ENCODE results near the gene PRKAG1.

Gene PRKAG1

GRCh38 chr12:49010092-49010668 lies 8.4 kb downstream of the PRKAG1 start:
- DNase-seq (ENCODE audit: low spot score in 2 of 2) = no peak
- Mint-ChIP-seq H3K27me3 (no peaks in the 10 kb centered on the region), H3K9me3 (no peaks in the 10 kb centered on the region), H3K36me3 (ENCODE audit: insufficient read depth) (peaks cover 57% of the 10 kb centered on the region), H3K4me3 (no peak overlapping the region), H3K4me1 (peaks cover 15% of the 10 kb centered on the region), H3K27ac (ENCODE audit: low read depth) (peak overlapping the region; percentile 22)
- no peak for ATAC-seq (replicated peaks; ENCODE audit: extremely low read depth, poor library complexity, severe bottlenecking)

GRCh38 chr12:49008943-49009342 lies 9.6 kb downstream of the PRKAG1 start:
- H3K4me1 Mint-ChIP-seq = peaks cover 6% of the 10 kb centered on the region
- H3K36me3 Mint-ChIP-seq (ENCODE audit: insufficient read depth) = peaks cover 66% of the 10 kb centered on the region
- no peaks in the 10 kb centered on the region for H3K9me3 Mint-ChIP-seq
- H3K27ac Mint-ChIP-seq (ENCODE audit: low read depth) = no peak overlapping the region
- ATAC-seq (replicated peaks; ENCODE audit: extremely low read depth, poor library complexity, severe bottlenecking) (no peak), DNase-seq (ENCODE audit: low spot score in 2 of 2) (no peak)
- H3K4me3 Mint-ChIP-seq = no peak overlapping the region
- H3K27me3 Mint-ChIP-seq = peaks cover 11% of the 10 kb centered on the region

- Mint-ChIP-seq H3K4me1 (peaks cover 33% of the 10 kb centered on the region), H3K36me3 (ENCODE audit: insufficient read depth) (peaks cover 41% of the 10 kb centered on the region), H3K27me3 (peaks cover 66% of the 10 kb centered on the region), H3K4me3 (no peak overlapping the region), H3K9me3 (no peaks in the 10 kb centered on the region), H3K27ac (ENCODE audit: low read depth) (no peak overlapping the region)
- no peak for ATAC-seq (replicated peaks; ENCODE audit: extremely low read depth, poor library complexity, severe bottlenecking)
- DNase-seq (ENCODE audit: low spot score in 2 of 2) = no peak
These were observed 18.2 kb downstream of the PRKAG1 start for GRCh38 chr12:49000346-49000745.

GRCh38 chr12:48999371-49000131 lies 19.0 kb downstream of the PRKAG1 start, which contains the start of gene DDN:
DDN (minus strand) TSS chr12:48999375; CDS start chr12:48999287, 88 bp downstream.
- DNase-seq (ENCODE audit: low spot score in 2 of 2) (no peak), ATAC-seq (replicated peaks; ENCODE audit: extremely low read depth, poor library complexity, severe bottlenecking) (peak; percentile 56)
- no peak within 1 kb of the TSS for H3K27ac Mint-ChIP-seq (ENCODE audit: low read depth)
- H3K36me3 Mint-ChIP-seq (ENCODE audit: insufficient read depth) = peaks cover 33% of the 10 kb centered on the region
- H3K4me3 Mint-ChIP-seq = peak within 1 kb of the TSS; percentile 66
- peaks cover 37% of the 10 kb centered on the region for H3K4me1 Mint-ChIP-seq
- peaks cover 69% of the 10 kb centered on the region for H3K27me3 Mint-ChIP-seq
- no peaks in the 10 kb centered on the region for H3K9me3 Mint-ChIP-seq

- DNase-seq (ENCODE audit: low spot score in 2 of 2) = no peak
These were observed 19.9 kb downstream of the PRKAG1 start for GRCh38 chr12:48998497-48999353.

GRCh38 chr12:48997719-48998496 lies 20.7 kb downstream of the PRKAG1 start:
- peaks cover 37% of the 10 kb centered on the region for H3K4me1 Mint-ChIP-seq
- ATAC-seq (replicated peaks; ENCODE audit: extremely low read depth, poor library complexity, severe bottlenecking) = peak; percentile 9
- peaks cover 27% of the 10 kb centered on the region for H3K36me3 Mint-ChIP-seq (ENCODE audit: insufficient read depth)
- H3K27ac Mint-ChIP-seq (ENCODE audit: low read depth) = peak overlapping the region; percentile 13
- H3K9me3 Mint-ChIP-seq = no peaks in the 10 kb centered on the region
- no peak for DNase-seq (ENCODE audit: low spot score in 2 of 2)
- H3K27me3 Mint-ChIP-seq = peaks cover 64% of the 10 kb centered on the region
- H3K4me3 Mint-ChIP-seq = peak overlapping the region; percentile 70

More at GRCh38 chr12:48998497-48999353, 19.9 kb downstream of the PRKAG1 start:
- Mint-ChIP-seq H3K36me3 (ENCODE audit: insufficient read depth) (peaks cover 31% of the 10 kb centered on the region), H3K4me1 (peaks cover 37% of the 10 kb centered on the region), H3K4me3 (peak overlapping the region; percentile 66), H3K27ac (ENCODE audit: low read depth) (no peak overlapping the region), H3K27me3 (peaks cover 68% of the 10 kb centered on the region), H3K9me3 (no peaks in the 10 kb centered on the region)
- ATAC-seq (replicated peaks; ENCODE audit: extremely low read depth, poor library complexity, severe bottlenecking) = peak; percentile 21

- Mint-ChIP-seq H3K27ac (ENCODE audit: low read depth) (peak overlapping the region; percentile 13), H3K4me3 (peak overlapping the region; percentile 70), H3K27me3 (peaks cover 56% of the 10 kb centered on the region), H3K4me1 (peaks cover 37% of the 10 kb centered on the region), H3K9me3 (no peaks in the 10 kb centered on the region), H3K36me3 (ENCODE audit: insufficient read depth) (peaks cover 19% of the 10 kb centered on the region)
- DNase-seq (ENCODE audit: low spot score in 2 of 2) = peak; percentile 46 to 70
- peak; percentile 68 for ATAC-seq (replicated peaks; ENCODE audit: extremely low read depth, poor library complexity, severe bottlenecking)
These were observed 21.5 kb downstream of the PRKAG1 start for GRCh38 chr12:48996794-48997718.

- Mint-ChIP-seq H3K36me3 (ENCODE audit: insufficient read depth) (peaks cover 9% of the 10 kb centered on the region), H3K27ac (ENCODE audit: low read depth) (peak overlapping the region; percentile 77), H3K4me1 (peaks cover 29% of the 10 kb centered on the region), H3K4me3 (no peak overlapping the region), H3K9me3 (no peaks in the 10 kb centered on the region), H3K27me3 (peaks cover 48% of the 10 kb centered on the region)
- DNase-seq (ENCODE audit: low spot score in 2 of 2) (peak in 1 of 2 donors; percentile 27), ATAC-seq (replicated peaks; ENCODE audit: extremely low read depth, poor library complexity, severe bottlenecking) (no peak)
These were observed 23.3 kb downstream of the PRKAG1 start for GRCh38 chr12:48995086-48995879.

- no peak for ATAC-seq (replicated peaks; ENCODE audit: extremely low read depth, poor library complexity, severe bottlenecking)
- no peak for DNase-seq (ENCODE audit: low spot score in 2 of 2)
- Mint-ChIP-seq H3K36me3 (ENCODE audit: insufficient read depth) (peaks cover 8% of the 10 kb centered on the region), H3K4me3 (no peak overlapping the region), H3K27me3 (peaks cover 48% of the 10 kb centered on the region), H3K4me1 (peaks cover 21% of the 10 kb centered on the region), H3K9me3 (no peaks in the 10 kb centered on the region), H3K27ac (ENCODE audit: low read depth) (no peak overlapping the region)
These were observed 24.1 kb downstream of the PRKAG1 start for GRCh38 chr12:48994224-48995085.

- H3K27me3 Mint-ChIP-seq = peaks cover 49% of the 10 kb centered on the region
- DNase-seq (ENCODE audit: low spot score in 2 of 2) = no peak
- peaks cover 16% of the 10 kb centered on the region for H3K4me1 Mint-ChIP-seq
- H3K27ac Mint-ChIP-seq (ENCODE audit: low read depth) = no peak overlapping the region
- peaks cover 4% of the 10 kb centered on the region for H3K36me3 Mint-ChIP-seq (ENCODE audit: insufficient read depth)
- no peak overlapping the region for H3K4me3 Mint-ChIP-seq
- no peaks in the 10 kb centered on the region for H3K9me3 Mint-ChIP-seq
- no peak for ATAC-seq (replicated peaks; ENCODE audit: extremely low read depth, poor library complexity, severe bottlenecking)
These were observed 24.8 kb downstream of the PRKAG1 start for GRCh38 chr12:48993787-48994186.

All from central memory CD8-positive, alpha-beta T cell (primary cell).